ENCODE data around the gene DCD. TPM values are rescaled to one million over a fixed set of nuclear protein-coding genes. Genes with fewer than 3 reads are reported as not detected.
"Not testable (repeated sequence)": the region's sequence is repeated elsewhere in the genome, so short reads cannot be mapped to it uniquely, and the experiment has no call there.

Gene DCD
- total RNA-seq, 2 donors from 2014 or later = not detected

- TF ChIP-seq, protein P1, sequence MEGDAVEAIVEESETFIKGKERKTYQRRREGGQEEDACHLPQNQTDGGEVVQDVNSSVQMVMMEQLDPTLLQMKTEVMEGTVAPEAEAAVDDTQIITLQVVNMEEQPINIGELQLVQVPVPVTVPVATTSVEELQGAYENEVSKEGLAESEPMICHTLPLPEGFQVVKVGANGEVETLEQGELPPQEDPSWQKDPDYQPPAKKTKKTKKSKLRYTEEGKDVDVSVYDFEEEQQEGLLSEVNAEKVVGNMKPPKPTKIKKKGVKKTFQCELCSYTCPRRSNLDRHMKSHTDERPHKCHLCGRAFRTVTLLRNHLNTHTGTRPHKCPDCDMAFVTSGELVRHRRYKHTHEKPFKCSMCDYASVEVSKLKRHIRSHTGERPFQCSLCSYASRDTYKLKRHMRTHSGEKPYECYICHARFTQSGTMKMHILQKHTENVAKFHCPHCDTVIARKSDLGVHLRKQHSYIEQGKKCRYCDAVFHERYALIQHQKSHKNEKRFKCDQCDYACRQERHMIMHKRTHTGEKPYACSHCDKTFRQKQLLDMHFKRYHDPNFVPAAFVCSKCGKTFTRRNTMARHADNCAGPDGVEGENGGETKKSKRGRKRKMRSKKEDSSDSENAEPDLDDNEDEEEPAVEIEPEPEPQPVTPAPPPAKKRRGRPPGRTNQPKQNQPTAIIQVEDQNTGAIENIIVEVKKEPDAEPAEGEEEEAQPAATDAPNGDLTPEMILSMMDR (IDR thresholded peaks at IDR 0.05) = no peak
- no peaks in the 10 kb centered on the region for H3K36me3 ChIP-seq
- H3K27ac ChIP-seq = no peak overlapping the region
- H3K4me1 ChIP-seq = no peaks in the 10 kb centered on the region
- no peaks in the 10 kb centered on the region for H3K27me3 ChIP-seq
- no peak for DNase-seq (ENCODE audit: low spot score)
- no peak overlapping the region for H3K4me3 ChIP-seq
- H3K9me3 ChIP-seq = no peaks in the 10 kb centered on the region
These were observed 2.7 kb upstream of the DCD start for GRCh38 chr12:54650889-54651288.

DNA sequence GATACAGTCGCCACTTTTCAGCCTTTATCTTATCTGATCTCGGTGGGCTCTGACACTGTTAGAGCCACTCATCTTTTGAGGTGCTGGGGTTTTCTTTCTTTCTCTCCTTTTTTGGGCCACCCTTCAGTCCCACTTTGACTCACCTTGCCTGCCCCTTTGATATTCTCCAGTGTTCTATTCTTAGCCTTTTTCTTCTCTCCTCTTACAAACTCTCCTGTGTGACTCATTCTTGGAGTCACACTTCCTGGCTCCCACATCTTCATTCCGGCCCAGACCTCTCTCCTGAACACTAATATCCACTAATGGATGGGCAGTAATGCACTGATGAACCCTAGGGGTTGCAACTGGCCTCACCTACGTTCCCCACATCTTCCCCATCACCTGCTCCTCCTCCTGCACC, 2.2 kb upstream of the DCD start:
- no peaks in the 10 kb centered on the region for H3K36me3 ChIP-seq
- no peaks in the 10 kb centered on the region for H3K27me3 ChIP-seq
- no peaks in the 10 kb centered on the region for H3K4me1 ChIP-seq
- DNase-seq (ENCODE audit: low spot score) = no peak
- no peak overlapping the region for H3K4me3 ChIP-seq
- TF ChIP-seq, protein P1 (IDR thresholded peaks at IDR 0.05) = no peak
- no peaks in the 10 kb centered on the region for H3K9me3 ChIP-seq
- H3K27ac ChIP-seq = no peak overlapping the region

DNA sequence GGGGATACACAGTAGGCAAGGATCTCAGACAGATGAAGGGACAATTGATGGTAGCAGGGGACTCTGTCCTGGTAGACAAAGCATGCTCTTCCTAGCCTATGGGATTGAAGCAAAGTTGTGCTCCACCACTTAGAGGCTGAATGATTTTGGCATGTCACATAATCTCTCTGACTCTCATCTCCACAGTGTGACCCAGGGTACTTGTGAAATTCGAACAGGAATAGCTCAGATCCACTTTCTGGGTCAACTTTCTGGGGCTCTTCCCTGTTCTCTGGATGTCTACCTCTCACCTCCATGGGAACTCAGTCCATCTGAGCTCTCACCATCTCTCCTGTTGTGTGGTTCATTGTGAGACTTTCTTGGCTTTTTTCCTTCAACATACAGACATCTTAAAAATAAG, 1.7 kb upstream of the DCD start:
- DNase-seq (ENCODE audit: low spot score) = no peak
- H3K36me3 ChIP-seq = no peaks in the 10 kb centered on the region
- no peak overlapping the region for H3K27ac ChIP-seq
- no peak overlapping the region for H3K4me3 ChIP-seq
- no peaks in the 10 kb centered on the region for H3K9me3 ChIP-seq
- TF ChIP-seq, protein P1 (IDR thresholded peaks at IDR 0.05) = no peak
- H3K4me1 ChIP-seq = no peaks in the 10 kb centered on the region
- no peaks in the 10 kb centered on the region for H3K27me3 ChIP-seq

DNA sequence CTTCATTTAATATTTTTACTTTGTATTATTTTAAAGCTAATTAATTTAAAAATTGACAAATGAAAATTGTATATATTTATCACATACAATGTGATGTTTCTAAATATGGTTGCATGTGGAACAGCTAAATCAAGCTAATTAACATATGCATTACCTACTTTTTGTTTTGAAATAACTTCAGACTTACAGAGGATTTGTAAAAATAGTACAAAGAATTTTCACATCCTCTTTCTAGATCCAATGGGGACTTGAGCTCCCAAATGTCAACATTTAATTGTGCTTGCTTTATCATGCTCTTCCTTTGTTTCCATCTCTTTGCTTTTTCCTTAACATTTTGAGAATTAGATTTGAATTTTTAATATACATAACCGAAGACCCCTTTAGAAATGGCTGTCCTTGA, 6.6 kb downstream of the DCD start:
- TF ChIP-seq, protein P1 (IDR thresholded peaks at IDR 0.05) = no peak

GRCh38 chr12:54641089-54641488, 7.1 kb downstream of the DCD start:
- Histone ChIP-seq H3K9me3 (no peaks in the 10 kb centered on the region), H3K27me3 (no peaks in the 10 kb centered on the region), H3K4me1 (no peaks in the 10 kb centered on the region), H3K36me3 (no peaks in the 10 kb centered on the region), H3K4me3 (no peak overlapping the region), H3K27ac (no peak overlapping the region)
- TF ChIP-seq, protein P1 (IDR thresholded peaks at IDR 0.05) = no peak
- DNase-seq (ENCODE audit: low spot score) = no peak

More for the DNA sequence above, 6.6 kb downstream of the DCD start:
- Histone ChIP-seq H3K9me3 (no peaks in the 10 kb centered on the region), H3K36me3 (no peaks in the 10 kb centered on the region), H3K27ac (no peak overlapping the region), H3K27me3 (no peaks in the 10 kb centered on the region), H3K4me3 (no peak overlapping the region), H3K4me1 (no peaks in the 10 kb centered on the region)
- no peak for DNase-seq (ENCODE audit: low spot score)

DNA sequence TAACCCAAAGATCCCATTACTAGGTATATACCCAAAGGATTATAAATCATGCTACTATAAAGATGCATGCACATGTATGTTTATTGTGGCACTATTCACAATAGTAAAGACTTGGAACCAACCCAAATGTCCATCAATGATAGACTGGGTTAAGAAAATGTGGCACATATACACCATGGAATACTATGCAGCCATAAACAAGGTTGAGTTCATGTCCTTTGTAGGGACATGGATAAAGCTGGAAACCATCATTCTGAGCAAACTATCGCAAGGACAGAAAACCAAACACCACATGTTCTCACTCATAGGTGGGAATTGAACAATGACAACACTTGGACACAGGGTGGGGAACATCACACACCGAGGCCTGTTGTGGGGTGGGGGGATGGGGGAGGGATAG, 9.1 kb downstream of the DCD start:
- H3K4me3 ChIP-seq; H3K9me3 ChIP-seq; DNase-seq (ENCODE audit: low spot score); H3K27me3 ChIP-seq; H3K36me3 ChIP-seq; H3K27ac ChIP-seq; H3K4me1 ChIP-seq: not testable (repeated sequence)
